Upper lobe of left lung (tissue), 4 donors: ENCODE measurements around the gene CFAP221.

Source experiments
- CTCF ChIP-seq, 6 experiments: fragments of 450-650 bp in 4 of 6; fragments of 200-600 bp in 2 of 6; sonication (generic) in 2 of 6; IDR thresholded peaks; one replicate each; pipeline ENCODE4 v1.5.1; 2016 to 2019; ENCODE audit warnings: antibody characterized with exemption in 6 of 6
- EP300 ChIP-seq, 4 donors: sonication (generic); formaldehyde crosslinking; IDR thresholded peaks; one replicate each; pipeline ENCODE4 v1.5.1; 2017; ENCODE audit warnings: antibody characterized with exemption in 4 of 4, control low read depth in 2 of 4

- TF ChIP-seq EP300 (IDR thresholded peaks at IDR 0.05) (no peak), CTCF (IDR thresholded peaks at IDR 0.05) (no peak)
Measured at GRCh38 chr2:119674711-119675500, 130.7 kb downstream of the CFAP221 start.
